Measurements from ENCODE around the gene NOTO.

DNA sequence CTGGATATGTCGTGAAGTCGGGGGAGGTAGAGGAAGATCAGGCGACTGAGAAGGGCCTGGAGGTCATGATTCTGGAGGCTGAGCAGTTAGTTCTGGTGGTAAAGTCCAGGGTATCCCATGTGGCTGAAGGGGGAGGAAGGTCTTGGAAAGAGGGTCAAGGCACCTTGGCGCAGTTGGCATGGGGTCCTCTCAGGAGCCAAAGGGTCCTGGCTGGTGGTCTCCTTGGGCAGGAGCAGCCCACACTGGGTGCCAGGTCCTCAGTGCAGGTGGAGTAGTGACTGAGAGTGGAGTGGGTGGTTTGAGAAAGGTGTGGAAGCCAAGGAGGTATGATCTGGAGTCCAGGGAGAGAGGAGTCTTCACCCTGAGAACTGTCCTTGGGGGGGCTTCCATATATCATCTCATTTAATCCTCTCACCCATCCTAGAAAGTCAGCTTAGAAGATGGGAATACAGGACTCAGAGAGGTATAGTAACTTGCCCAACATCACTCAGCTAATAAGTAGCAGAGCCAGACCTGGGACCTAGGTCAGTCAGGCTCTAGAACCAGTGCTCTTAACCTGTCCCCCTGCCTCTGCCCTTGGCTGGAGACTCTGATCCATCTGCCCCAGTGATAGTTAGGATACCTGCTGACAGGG is 57.4 kb downstream of the NOTO start:
- TF ChIP-seq POLR2A (IDR thresholded peaks at IDR 0.05; ENCODE audit: low read depth, low read length), result no peak
- TF ChIP-seq POLR2AphosphoS5 (IDR thresholded peaks at IDR 0.05; ENCODE audit: low read depth, low read length), result no peak
- TF ChIP-seq TAF1 (IDR thresholded peaks at IDR 0.05; ENCODE audit: borderline replicate concordance, low read depth, low read length), result no peak
